ENCODE measurements around the gene ANKDD1B. TPM values are rescaled to one million over a fixed set of nuclear protein-coding genes. Genes with fewer than 3 reads are reported as not detected.

ANKDD1B gene
- total and polyA plus RNA-seq, 2 of the 8 experiments (the other 6 are each of a cell fraction or from before 2014, with no cell fraction given): 0.08 to 0.22 TPM

DNA sequence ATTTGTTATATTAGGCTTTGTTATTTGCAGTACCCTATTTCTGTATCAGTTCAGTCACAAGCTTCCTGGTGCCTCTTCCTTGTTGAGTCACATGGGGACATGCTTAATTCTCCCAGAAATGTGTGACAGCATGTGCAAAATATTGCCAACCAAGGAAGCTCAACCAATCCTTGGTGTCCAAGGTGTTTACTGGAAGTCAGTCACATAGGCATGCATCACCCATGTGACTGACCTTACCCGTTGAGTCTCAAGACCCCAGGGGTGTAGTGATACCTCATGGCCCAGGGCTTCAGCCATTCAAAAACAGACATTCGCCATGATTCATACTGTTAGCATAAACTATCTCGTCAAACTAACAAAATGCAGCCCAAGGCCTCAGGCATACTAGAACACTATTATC is 9.3 kb upstream of the ANKDD1B start:
- Histone ChIP-seq H4K8ac (ENCODE audit: extremely low read depth, insufficient read depth, low read length) (no peak overlapping the region), H3K9me3 (ENCODE audit: insufficient read depth in 2 of 2, low read depth in 1 of 2, low read length in 1 of 2) (no peaks in the 10 kb centered on the region), H3K4ac (replicated peaks; ENCODE audit: insufficient read length, low read depth, low read length) (no peak overlapping the region), H2AK5ac (ENCODE audit: low read depth, low read length) (no peak overlapping the region), H3K18ac (ENCODE audit: extremely low read depth, low read length) (no peak overlapping the region), H4K20me1 (replicated peaks in 1 of 2; ENCODE audit: control insufficient read depth in 1 of 2, insufficient read depth in 2 of 2, low read length in 2 of 2) (no peaks in the 10 kb centered on the region), H3K4me1 (replicated peaks in 1 of 4; ENCODE audit: control insufficient read depth in 3 of 4, insufficient read depth in 4 of 4, low read length in 3 of 4) (peaks cover 0 to 2% (median 0%) of the 10 kb centered on the region in 4 experiments; a peak in 1 of 7 replicates), H3K14ac (ENCODE audit: insufficient read length) (no peak overlapping the region), H3K56ac (replicated peaks; ENCODE audit: insufficient read length, low read depth, low read length) (no peak overlapping the region), H2BK20ac (ENCODE audit: low read length) (no peak overlapping the region), H2BK15ac (ENCODE audit: low read length) (no peak overlapping the region), H3K9ac (replicated peaks in 1 of 4; ENCODE audit: extremely low read depth in 1 of 4, low read depth in 3 of 4, low read length in 3 of 4) (no peak overlapping the region), H3K4me2 (ENCODE audit: insufficient read depth in 1 of 2, low read depth in 2 of 2, low read length in 2 of 2) (no peak overlapping the region), H2BK120ac (replicated peaks; ENCODE audit: low read depth, low read length) (no peak overlapping the region), H2BK5ac (ENCODE audit: low read depth, low read length) (no peak overlapping the region), H3K27me3 (replicated peaks in 1 of 4; ENCODE audit: control insufficient read depth in 3 of 4, extremely low read depth in 1 of 4, insufficient read depth in 3 of 4, low read length in 3 of 4) (no peaks in the 10 kb centered on the region), H2AFZ (ENCODE audit: low read length) (no peak overlapping the region), H4K91ac (replicated peaks; ENCODE audit: insufficient read length, low read length) (no peak overlapping the region), H3K23ac (ENCODE audit: insufficient read length) (no peak overlapping the region), H4K5ac (ENCODE audit: insufficient read length, low read depth, low read length) (no peak overlapping the region), H3K23me2 (ENCODE audit: low read depth, low read length) (0 out of 2 replicates have a peak, but pooled peaks cover 2% of the 10 kb centered on the region), H3K79me2 (ENCODE audit: control insufficient read depth in 1 of 2, insufficient read depth in 2 of 2, low read length in 2 of 2) (no peaks in the 10 kb centered on the region), H3K79me1 (ENCODE audit: low read depth, low read length) (no peaks in the 10 kb centered on the region), H3K4me3 (ENCODE audit: extremely low read depth in 1 of 4, insufficient read depth in 2 of 4, low read depth in 3 of 4, low read length in 4 of 4) (no peak overlapping the region), H3K27ac (ENCODE audit: low read depth, low read length) (no peak overlapping the region), H3K36me3 (ENCODE audit: control insufficient read depth in 2 of 4, insufficient read depth in 4 of 4, low read length in 3 of 4) (no peaks in the 10 kb centered on the region; a peak in 1 of 8 replicates), H2BK12ac (ENCODE audit: low read depth, low read length) (no peak overlapping the region)
- TF ChIP-seq BCL11A (IDR thresholded peaks at IDR 0.05; ENCODE audit: low read depth in 2 of 2, low read length in 2 of 2) (no peak), CBX8 (IDR thresholded peaks at IDR 0.05; ENCODE audit: borderline replicate concordance, low read depth, low read length) (no peak), GABPA (IDR thresholded peaks at IDR 0.05; ENCODE audit: borderline replicate concordance, insufficient read depth, low read length) (no peak), RBBP5 (IDR thresholded peaks at IDR 0.05; ENCODE audit: borderline replicate concordance, low read depth, low read length) (no peak), CTBP2 (IDR thresholded peaks at IDR 0.05; ENCODE audit: borderline replicate concordance, insufficient read depth, insufficient read length, low read length) (no peak), POLR2A (IDR thresholded peaks at IDR 0.05; ENCODE audit: control extremely low read depth in 1 of 2, low read depth in 2 of 2, low read length in 2 of 2) (no peak), SRF (IDR thresholded peaks at IDR 0.05; ENCODE audit: low read depth, low read length) (no peak), SP4 (IDR thresholded peaks at IDR 0.05; ENCODE audit: low read length) (no peak), CHD1 (IDR thresholded peaks at IDR 0.05; ENCODE audit: low read depth, low read length) (no peak)
- POLR2A ChIA-PET (ENCODE audit: partially characterized antibody): no interaction called here
- no peak for DNase-seq (ENCODE audit: low read depth in 1 of 2, low spot score in 2 of 2)
- WGBS, 2 experiments (ENCODE audit: extremely low coverage in 1 of 2, insufficient coverage in 1 of 2, insufficient read length in 1 of 2, insufficient replicate concordance in 2 of 2, low coverage in 1 of 2, low lambda C conversion rate in 2 of 2, missing lambda C conversion rate in 1 of 2): 91% methylated on average over 3 of the region's 3 CpGs; no CpG with 5 or more reads in 1 of the 2 experiments
- FAIRE-seq: no peak
- CTCF ChIA-PET (ENCODE audit: partially characterized antibody): no interaction called here

Data from H1 (cell line).